Measurements from ENCODE around the gene MYH7. TPM values are rescaled to one million over a fixed set of nuclear protein-coding genes. Genes with fewer than 3 reads are reported as not detected.
A peak's percentile ranks its signal among the peaks of the same experiment; 100 is the strongest.

The MYH7 gene
- total and polyA plus RNA-seq, 2 donors from 2014 or later, result 0.06 to 1.6 TPM

DNA sequence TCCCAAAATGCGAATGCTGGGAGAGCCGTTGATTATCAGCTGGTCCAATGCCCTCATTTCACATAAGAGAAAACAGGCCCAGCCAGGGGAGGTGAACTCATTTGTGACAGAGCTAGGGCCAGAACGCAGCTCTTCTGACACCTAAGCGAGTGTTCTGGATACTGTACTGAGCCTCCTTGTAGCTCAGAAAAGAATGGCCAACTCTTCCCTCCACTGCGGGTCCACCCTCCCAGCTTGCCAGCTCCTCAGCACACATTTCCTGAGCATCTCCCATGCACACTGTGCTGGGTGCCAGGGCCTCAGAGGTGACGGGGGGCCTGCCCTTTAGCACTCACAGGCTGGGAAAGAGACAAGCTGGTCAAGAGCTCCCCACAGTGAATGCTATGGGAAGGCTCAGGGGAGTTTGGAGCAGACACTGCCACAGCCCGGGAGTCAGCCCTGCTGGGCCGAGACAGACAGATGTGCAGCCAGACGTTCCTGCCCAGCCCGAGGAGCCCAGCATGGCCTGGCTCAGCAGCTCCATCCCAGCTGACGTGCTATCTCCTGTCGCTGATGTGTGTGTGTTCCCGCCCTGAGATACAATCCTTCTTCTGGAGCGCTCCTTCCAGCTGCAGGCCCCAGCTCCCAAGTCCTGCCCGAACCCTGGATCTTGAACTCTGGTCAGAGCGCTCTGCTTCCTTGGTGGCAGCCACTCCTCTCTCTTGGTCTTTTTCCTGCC lies 55.1 kb downstream of the MYH7 start:
- Histone ChIP-seq H3K27ac (ENCODE audit: low read depth in 2 of 2, low read length in 2 of 2) (no peak overlapping the region), H3K4me1 (ENCODE audit: control insufficient read depth in 2 of 3, insufficient read depth in 2 of 3, low read depth in 1 of 3, low read length in 3 of 3) (no peaks in the 10 kb centered on the region), H3K9me3 (ENCODE audit: control insufficient read depth in 2 of 3, insufficient read depth in 1 of 3, low read length in 3 of 3) (no peaks in the 10 kb centered on the region), H3K36me3 (ENCODE audit: control insufficient read depth in 2 of 3, insufficient read depth in 3 of 3, low read length in 3 of 3) (no peaks in the 10 kb centered on the region), H3K27me3 (ENCODE audit: control insufficient read depth, insufficient read depth, low read length) (no peaks in the 10 kb centered on the region), H3K9ac (ENCODE audit: low read length in 3 of 3) (no peak overlapping the region), H3K4me3 (ENCODE audit: low read length in 3 of 3) (no peak overlapping the region)
- FAIRE-seq (no peak), DNase-seq (peak in 1 of 5 donors; percentile 60)
- no peak for TF ChIP-seq CTCF (IDR thresholded peaks at IDR 0.05; ENCODE audit: borderline replicate concordance, extremely low read depth, insufficient read depth)
- intact Hi-C loops (cut with DNase I), result no loop called here

GRCh38 chr14:23379366-23380196 lies 55.9 kb downstream of the MYH7 start:
- H3K36me3 ChIP-seq (ENCODE audit: control insufficient read depth in 2 of 3, insufficient read depth in 3 of 3, low read length in 3 of 3), result no peaks in the 10 kb centered on the region
- DNase-seq, result peak in 4 of 5 donors; percentile 42 to 83 (median 54)
- intact Hi-C loops (cut with DNase I), result no loop called here
- no peak overlapping the region for H3K4me3 ChIP-seq (ENCODE audit: low read length in 3 of 3)
- TF ChIP-seq CTCF (IDR thresholded peaks at IDR 0.05; ENCODE audit: borderline replicate concordance, extremely low read depth, insufficient read depth), result peak; percentile 83
- H3K9ac ChIP-seq (ENCODE audit: low read length in 3 of 3), result no peak overlapping the region
- no peak for FAIRE-seq
- no peak overlapping the region for H3K27ac ChIP-seq (ENCODE audit: low read depth in 2 of 2, low read length in 2 of 2)
- no peaks in the 10 kb centered on the region for H3K9me3 ChIP-seq (ENCODE audit: control insufficient read depth in 2 of 3, insufficient read depth in 1 of 3, low read length in 3 of 3)
- H3K4me1 ChIP-seq (ENCODE audit: control insufficient read depth in 2 of 3, insufficient read depth in 2 of 3, low read depth in 1 of 3, low read length in 3 of 3), result no peaks in the 10 kb centered on the region
- H3K27me3 ChIP-seq (ENCODE audit: control insufficient read depth, insufficient read depth, low read length), result no peaks in the 10 kb centered on the region

DNA sequence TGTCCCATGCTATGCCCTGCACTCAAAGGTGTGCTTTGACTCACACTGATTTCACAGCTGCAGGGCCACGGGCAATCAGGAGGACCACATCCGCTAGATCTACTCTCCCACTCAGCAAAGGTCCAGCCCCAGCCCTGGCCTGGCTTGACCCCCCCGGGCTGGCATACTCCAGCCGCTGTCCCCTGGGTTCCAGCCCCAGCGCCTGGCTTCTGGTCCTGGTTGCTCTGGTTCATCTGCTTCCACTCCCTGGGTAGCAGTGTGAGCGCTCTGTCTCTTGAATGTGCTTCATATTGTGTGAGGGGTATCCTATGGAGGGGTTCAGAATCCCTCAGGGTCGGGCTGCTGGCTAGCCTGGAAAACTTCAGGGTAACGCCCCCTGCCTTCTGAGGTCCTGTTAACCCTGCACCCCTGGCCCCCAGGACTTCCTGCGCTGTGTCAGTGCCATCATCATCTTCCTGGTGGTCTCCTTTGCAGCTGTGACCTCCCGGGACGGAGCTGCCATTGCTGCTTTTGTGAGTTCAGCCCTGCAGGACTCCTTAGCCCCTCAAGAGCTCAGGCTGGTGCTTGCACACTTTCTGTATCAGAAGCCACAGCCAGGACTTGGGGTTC lies 56.7 kb downstream of the MYH7 start:
- H3K27me3 ChIP-seq (ENCODE audit: control insufficient read depth, insufficient read depth, low read length), result no peaks in the 10 kb centered on the region
- FAIRE-seq, result no peak
- intact Hi-C loops (cut with DNase I), result no loop called here

More for the DNA sequence above, 56.7 kb downstream of the MYH7 start:
- H3K27ac ChIP-seq (ENCODE audit: low read depth in 2 of 2, low read length in 2 of 2), result no peak overlapping the region
- no peaks in the 10 kb centered on the region for H3K36me3 ChIP-seq (ENCODE audit: control insufficient read depth in 2 of 3, insufficient read depth in 3 of 3, low read length in 3 of 3)
- H3K9ac ChIP-seq (ENCODE audit: low read length in 3 of 3), result no peak overlapping the region
- no peaks in the 10 kb centered on the region for H3K9me3 ChIP-seq (ENCODE audit: control insufficient read depth in 2 of 3, insufficient read depth in 1 of 3, low read length in 3 of 3)
- TF ChIP-seq CTCF (IDR thresholded peaks at IDR 0.05; ENCODE audit: borderline replicate concordance, extremely low read depth, insufficient read depth), result no peak
- H3K4me1 ChIP-seq (ENCODE audit: control insufficient read depth in 2 of 3, insufficient read depth in 2 of 3, low read depth in 1 of 3, low read length in 3 of 3), result no peaks in the 10 kb centered on the region
- DNase-seq, result no peak
- no peak overlapping the region for H3K4me3 ChIP-seq (ENCODE audit: low read length in 3 of 3)

Measured in kidney (tissue), 14 donors.